Osteoblast (primary cell): ENCODE results near the gene NR2F1-AS1. TPM values are rescaled to one million over a fixed set of nuclear protein-coding genes. Genes with fewer than 3 reads are reported as not detected.
A peak's percentile ranks its signal among the peaks of the same experiment; 100 is the strongest.

Experiments used
- DNase-seq: peaks from one replicate; pipeline ENCODE4 v3.0.0; 2011; ENCODE audit warnings: low spot score, mixed read lengths; ENCODE audit not compliant: insufficient read length; ENCODE audit errors: missing footprints
- H2AFZ ChIP-seq: 2 replicates; pipeline ENCODE4 v1.6.0; 2011; ENCODE audit warnings: mild to moderate bottlenecking, low read length
- H3K27ac ChIP-seq: 2 replicates; pipeline ENCODE4 v1.5.1; 2011; ENCODE audit warnings: mild to moderate bottlenecking, low read depth, low read length, moderate library complexity
- H3K27me3 ChIP-seq: 2 replicates; pipeline ENCODE4 v1.6.0; 2012; ENCODE audit warnings: mild to moderate bottlenecking, control low read depth, inconsistent platforms, low read length, moderate library complexity; ENCODE audit not compliant: insufficient read depth
- H3K36me3 ChIP-seq: 2 replicates; pipeline ENCODE4 v1.5.1; 2011; ENCODE audit warnings: mild to moderate bottlenecking, low read length, control low read depth, moderate library complexity; ENCODE audit not compliant: insufficient read depth
- H3K4me1 ChIP-seq: 2 replicates; pipeline ENCODE4 v1.5.1; 2011; ENCODE audit warnings: mild to moderate bottlenecking, low read length, control low read depth, moderate library complexity; ENCODE audit not compliant: insufficient read depth
- H3K4me2 ChIP-seq: 2 replicates; pipeline ENCODE4 v1.6.0; 2011; ENCODE audit warnings: mild to moderate bottlenecking, low read length; ENCODE audit not compliant: insufficient read depth
- H3K4me3 ChIP-seq: fragments of 200-600 bp; sonication (generic); 3 replicates; pipeline ENCODE4 v1.5.1; 2012; ENCODE audit warnings: mild to moderate bottlenecking, low read length, inconsistent platforms; ENCODE audit not compliant: insufficient read depth
- H3K79me2 ChIP-seq: 2 replicates; pipeline ENCODE4 v1.6.0; 2012; ENCODE audit warnings: mild to moderate bottlenecking, low read length, control low read depth, inconsistent platforms; ENCODE audit not compliant: insufficient read depth
- H3K9me3 ChIP-seq: 2 replicates; pipeline ENCODE4 v1.5.1; 2011; ENCODE audit warnings: low read depth, low read length, control low read depth
- H4K20me1 ChIP-seq: 2 replicates; pipeline ENCODE4 v1.6.0; 2012; ENCODE audit warnings: mild to moderate bottlenecking, low read length, control low read depth; ENCODE audit not compliant: insufficient read depth
- total RNA-seq: library from RNA; depleted of rRNA; stranded (reverse); fragments of >200 nt; gene quantifications from 2 replicates; pipeline ENCODE4 v1.2.3, GENCODE V29; 2012
- TF ChIP-seq, protein P1 (sequence below): IDR thresholded peaks from 2 replicates; pipeline ENCODE4 v1.5.1; 2011; ENCODE audit warnings: mild to moderate bottlenecking, low read depth, low read length, moderate library complexity; ENCODE audit errors: extremely low read depth

NR2F1-AS1 gene
- total RNA-seq, 1 donor = 15.9 TPM

DNA sequence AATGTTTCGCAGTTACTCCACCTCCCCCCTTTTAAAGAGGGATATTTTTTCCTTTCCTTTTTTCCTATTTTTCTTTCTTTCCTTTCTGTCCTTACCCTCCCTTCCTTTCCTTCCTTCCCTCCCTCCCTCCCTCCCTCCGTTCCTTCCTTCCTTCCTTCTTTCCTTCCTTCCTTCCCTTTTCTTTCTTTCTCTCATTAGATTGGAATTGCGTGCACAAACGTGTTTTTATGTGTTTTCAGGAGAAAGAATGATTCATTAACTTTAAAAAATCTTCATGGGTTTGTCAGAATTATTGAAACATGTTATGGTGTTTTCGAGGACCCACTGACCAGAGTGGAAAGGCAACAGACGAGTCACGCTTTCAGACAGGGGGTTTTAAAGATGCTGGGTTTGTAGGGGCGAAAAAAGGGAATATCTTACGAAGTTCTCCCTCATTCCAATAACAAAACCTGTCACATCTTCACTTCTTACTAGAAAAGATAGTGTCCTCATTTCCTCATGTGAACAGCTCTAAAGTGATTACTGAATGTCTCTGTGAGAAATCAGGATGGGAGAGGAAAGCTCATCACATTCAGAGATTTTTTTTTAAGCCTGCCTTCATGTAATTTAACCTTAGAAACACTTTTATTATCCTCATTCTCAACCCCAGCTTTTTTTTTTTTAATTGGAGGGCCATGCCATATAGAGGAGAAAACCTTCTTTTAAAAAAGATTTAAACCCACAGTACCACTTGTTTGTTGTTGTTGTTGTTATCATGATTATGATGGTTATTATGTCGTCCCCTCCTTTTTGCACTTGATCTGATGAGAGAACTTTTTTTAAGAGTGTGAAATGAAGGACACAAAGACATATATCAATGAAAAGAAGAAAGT lies 23.9 kb upstream of the NR2F1-AS1 start:
- Histone ChIP-seq H3K27ac (no peak overlapping the region), H3K36me3 (no peaks in the 10 kb centered on the region), H3K27me3 (peaks cover 82% of the 10 kb centered on the region), H3K9me3 (no peaks in the 10 kb centered on the region), H2AFZ (no peak overlapping the region), H3K4me3 (no peak overlapping the region), H4K20me1 (no peaks in the 10 kb centered on the region), H3K79me2 (no peaks in the 10 kb centered on the region), H3K4me2 (no peak overlapping the region), H3K4me1 (peaks cover 12% of the 10 kb centered on the region)
- no peak for DNase-seq
- TF ChIP-seq, protein P1, sequence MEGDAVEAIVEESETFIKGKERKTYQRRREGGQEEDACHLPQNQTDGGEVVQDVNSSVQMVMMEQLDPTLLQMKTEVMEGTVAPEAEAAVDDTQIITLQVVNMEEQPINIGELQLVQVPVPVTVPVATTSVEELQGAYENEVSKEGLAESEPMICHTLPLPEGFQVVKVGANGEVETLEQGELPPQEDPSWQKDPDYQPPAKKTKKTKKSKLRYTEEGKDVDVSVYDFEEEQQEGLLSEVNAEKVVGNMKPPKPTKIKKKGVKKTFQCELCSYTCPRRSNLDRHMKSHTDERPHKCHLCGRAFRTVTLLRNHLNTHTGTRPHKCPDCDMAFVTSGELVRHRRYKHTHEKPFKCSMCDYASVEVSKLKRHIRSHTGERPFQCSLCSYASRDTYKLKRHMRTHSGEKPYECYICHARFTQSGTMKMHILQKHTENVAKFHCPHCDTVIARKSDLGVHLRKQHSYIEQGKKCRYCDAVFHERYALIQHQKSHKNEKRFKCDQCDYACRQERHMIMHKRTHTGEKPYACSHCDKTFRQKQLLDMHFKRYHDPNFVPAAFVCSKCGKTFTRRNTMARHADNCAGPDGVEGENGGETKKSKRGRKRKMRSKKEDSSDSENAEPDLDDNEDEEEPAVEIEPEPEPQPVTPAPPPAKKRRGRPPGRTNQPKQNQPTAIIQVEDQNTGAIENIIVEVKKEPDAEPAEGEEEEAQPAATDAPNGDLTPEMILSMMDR = no peak

DNA sequence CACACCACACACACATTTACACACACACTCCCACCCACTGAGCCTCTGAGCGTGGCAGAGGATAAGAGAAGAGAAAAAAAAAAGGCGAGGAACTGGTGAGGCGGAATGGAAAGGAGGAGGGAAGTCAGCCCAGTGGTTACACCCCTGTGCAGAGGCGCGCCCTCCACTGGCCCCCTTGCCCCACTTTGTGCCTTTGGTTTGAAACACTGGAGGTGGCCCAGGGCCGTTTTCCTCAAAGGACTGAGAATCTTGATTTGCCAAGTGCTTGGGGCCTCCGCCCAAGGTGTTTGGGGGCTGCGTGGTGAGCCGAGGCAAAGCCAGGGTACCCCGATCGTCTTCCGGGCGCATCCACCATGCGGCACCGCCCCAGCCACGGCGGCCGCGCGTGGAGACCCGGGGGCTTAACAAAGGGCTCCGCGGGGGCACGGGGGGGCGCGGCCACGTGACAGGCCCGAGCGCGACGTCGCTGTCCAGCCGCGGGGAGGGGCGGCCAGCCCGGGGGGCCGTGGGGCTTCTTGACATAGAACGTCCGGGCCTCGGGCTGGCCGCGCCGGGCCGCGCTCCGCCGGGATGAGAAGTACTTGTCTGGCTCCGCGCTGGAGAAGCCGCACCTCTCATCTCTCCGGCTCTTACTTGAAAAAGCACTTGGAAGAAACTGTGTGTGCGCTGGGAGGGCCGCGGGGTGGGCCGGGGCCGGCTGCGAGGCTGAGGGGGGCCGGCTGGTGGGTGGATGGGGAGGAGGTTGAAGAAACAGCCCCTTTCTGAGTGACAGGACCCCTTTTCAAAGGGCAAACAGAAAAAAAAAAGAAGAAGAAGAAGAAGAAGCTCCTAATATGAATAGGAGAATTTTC lies 23.0 kb upstream of the NR2F1-AS1 start:
- H3K27me3 ChIP-seq = peaks cover 81% of the 10 kb centered on the region
- no peaks in the 10 kb centered on the region for H3K9me3 ChIP-seq
- peak overlapping the region; percentile 49 for H3K4me3 ChIP-seq
- peak overlapping the region; percentile 49 for H3K4me2 ChIP-seq
- peaks cover 12% of the 10 kb centered on the region for H3K4me1 ChIP-seq
- H3K36me3 ChIP-seq = no peaks in the 10 kb centered on the region
- TF ChIP-seq, protein P1 = no peak
- H4K20me1 ChIP-seq = no peaks in the 10 kb centered on the region
- no peak for DNase-seq
- no peak overlapping the region for H2AFZ ChIP-seq
- no peaks in the 10 kb centered on the region for H3K79me2 ChIP-seq
- H3K27ac ChIP-seq = no peak overlapping the region

DNA sequence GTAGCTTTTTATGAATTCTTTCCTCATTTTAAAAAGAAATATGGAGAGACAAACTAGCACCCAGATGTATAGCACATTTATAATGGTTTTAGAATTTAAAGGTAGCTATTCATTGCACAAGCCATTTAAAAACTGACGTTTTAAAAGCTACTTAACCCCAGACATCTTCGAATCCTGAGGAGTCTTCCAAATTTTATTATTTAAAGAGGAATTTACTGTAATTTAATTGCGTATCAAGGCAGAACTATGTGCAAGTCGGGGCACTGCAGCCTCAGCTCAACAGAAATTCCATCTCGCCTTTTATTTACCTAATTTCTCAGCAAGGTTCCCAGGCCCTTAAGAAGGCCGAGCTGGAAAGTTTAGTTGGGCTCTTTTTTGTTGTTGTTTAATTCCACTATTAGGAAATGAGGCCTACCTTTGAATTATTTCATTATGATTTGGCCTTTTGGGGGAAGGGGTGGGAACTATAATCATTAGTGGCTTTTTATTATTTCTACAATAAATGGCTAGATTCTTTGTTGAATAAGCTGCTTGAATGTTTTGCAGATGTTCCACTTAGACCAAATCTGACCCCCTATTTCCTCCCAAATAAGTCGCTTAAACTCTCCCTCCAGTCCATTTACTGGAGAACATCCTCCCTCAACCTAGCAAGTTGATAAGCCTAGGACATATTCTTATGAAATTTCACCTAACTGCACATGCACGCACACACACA lies 22.2 kb upstream of the NR2F1-AS1 start:
- H3K27me3 ChIP-seq = peaks cover 81% of the 10 kb centered on the region
- DNase-seq = no peak
- H4K20me1 ChIP-seq = no peaks in the 10 kb centered on the region
- no peak overlapping the region for H3K4me3 ChIP-seq
- no peaks in the 10 kb centered on the region for H3K9me3 ChIP-seq
- H3K36me3 ChIP-seq = no peaks in the 10 kb centered on the region
- peaks cover 12% of the 10 kb centered on the region for H3K4me1 ChIP-seq
- no peaks in the 10 kb centered on the region for H3K79me2 ChIP-seq
- H2AFZ ChIP-seq = no peak overlapping the region
- H3K4me2 ChIP-seq = no peak overlapping the region
- H3K27ac ChIP-seq = no peak overlapping the region
- TF ChIP-seq, protein P1 = no peak
